Inflammatory macrophage treated with lipopolysaccharide for 1 hour (primary cell): Measurements from ENCODE around the gene OR13H1.
"Not testable (repeated sequence)": the region's sequence is repeated elsewhere in the genome, so short reads cannot be mapped to it uniquely, and the experiment has no call there.

ENCODE experiments used
- DNase-seq, 2 donors: peaks; one replicate each; pipeline ENCODE4 v3.0.0-alpha.2; 2020 to 2022

OR13H1 gene, protein sequence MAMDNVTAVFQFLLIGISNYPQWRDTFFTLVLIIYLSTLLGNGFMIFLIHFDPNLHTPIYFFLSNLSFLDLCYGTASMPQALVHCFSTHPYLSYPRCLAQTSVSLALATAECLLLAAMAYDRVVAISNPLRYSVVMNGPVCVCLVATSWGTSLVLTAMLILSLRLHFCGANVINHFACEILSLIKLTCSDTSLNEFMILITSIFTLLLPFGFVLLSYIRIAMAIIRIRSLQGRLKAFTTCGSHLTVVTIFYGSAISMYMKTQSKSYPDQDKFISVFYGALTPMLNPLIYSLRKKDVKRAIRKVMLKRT

DNA sequence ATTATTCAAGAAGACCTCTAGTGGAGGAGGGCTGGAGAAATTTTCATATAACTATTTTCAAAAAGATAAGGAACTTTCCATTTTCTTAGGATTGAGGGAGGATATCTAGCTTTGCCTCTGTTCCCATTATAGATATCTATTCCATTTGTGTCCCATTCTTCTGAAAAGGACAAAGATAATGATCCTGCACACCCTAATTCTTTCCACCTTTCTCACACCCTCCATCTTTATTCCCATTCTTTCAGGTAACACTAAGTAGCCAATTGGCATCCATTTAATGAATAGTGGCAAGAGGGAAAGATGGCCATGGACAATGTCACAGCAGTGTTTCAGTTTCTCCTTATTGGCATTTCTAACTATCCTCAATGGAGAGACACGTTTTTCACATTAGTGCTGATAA is at the start of gene OR13H1:
OR13H1 (plus strand) TSS at position 301 of the 400 bp plus-strand sequence; CDS start at position 301, 0 bp downstream.
- no peak for DNase-seq

DNA sequence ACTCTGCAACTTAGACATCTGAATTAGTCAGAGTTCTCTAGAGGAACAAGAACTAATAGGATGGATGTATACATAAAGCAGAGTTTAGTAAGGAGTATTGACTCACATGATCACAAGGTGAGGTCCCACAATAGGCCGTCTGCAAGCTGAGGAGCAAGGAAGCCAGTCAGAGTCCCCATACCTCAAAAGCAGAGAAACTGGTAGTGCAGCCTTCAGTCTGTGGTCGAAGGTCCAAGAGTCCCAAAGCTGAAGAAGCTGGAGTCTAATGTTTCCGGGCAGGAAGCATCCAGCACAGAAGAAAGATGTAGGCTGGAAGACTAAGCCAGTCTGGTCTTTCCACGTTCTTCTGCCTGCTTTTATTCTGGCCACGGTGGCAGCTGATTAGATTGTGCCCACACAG is 42.3 kb upstream of the OR13H1 start:
- not testable (repeated sequence) for DNase-seq

DNA sequence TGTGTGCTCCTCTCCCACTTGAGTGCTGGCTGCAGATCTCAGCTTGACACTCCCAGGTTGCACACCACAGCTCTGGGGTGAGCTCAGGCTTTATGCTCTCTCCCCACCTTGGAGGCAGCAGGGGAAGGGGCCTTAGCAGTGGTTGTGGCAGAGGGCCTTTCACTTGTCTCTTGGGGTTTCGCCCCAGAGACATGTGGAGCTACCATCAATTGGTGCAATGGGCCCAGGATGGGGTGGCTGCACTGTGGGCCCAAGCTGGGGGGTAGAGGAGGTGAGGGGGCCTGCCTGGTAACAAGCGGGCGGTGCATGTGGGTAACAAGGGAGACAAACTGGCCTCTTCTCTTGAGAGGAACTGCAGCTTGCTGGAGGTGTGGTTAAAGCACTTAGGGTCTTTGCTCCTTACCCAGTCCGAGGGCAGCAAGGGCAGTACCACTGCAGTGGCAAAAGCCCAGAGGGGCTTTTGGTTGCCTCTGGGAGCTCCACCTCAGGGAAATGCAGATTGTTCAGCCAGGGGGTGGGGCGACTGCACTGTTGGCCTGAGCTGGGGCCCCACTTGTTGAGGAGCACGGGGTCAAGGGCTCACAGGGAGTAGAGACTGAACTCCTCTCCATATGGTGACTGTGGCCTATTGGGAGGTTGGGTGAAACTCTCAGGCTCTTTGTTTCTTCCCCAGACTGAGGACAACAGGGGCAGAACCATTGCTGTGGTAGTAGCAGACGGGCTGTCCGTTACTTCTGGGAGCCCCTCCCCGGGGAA is 30.5 kb upstream of the OR13H1 start:
- no peak for DNase-seq

DNA sequence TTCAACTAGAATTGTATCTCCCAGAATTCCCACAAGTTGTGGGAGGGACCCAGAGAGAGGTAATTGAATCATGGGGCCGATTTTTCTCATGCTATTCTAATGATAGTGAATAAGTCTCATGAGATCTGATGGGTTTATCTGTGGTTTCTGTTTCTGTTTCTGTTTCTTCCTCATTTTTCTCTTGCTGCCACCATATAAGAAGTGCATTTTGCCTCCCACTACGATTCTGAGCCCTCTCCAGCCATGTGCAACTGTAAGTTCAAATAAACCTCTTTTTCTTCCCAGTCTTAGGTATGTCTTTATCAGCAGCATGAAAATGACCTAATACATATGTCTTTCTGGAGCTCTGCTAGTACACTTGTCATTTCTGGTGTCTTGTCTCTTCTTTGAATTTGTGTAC is 22.1 kb upstream of the OR13H1 start:
- no peak for DNase-seq

DNA sequence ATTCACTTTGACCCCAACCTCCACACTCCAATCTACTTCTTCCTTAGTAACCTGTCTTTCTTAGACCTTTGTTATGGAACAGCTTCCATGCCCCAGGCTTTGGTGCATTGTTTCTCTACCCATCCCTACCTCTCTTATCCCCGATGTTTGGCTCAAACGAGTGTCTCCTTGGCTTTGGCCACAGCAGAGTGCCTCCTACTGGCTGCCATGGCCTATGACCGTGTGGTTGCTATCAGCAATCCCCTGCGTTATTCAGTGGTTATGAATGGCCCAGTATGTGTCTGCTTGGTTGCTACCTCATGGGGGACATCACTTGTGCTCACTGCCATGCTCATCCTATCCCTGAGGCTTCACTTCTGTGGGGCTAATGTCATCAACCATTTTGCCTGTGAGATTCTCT is 344 bp downstream of the OR13H1 start:
- DNase-seq = no peak

DNA sequence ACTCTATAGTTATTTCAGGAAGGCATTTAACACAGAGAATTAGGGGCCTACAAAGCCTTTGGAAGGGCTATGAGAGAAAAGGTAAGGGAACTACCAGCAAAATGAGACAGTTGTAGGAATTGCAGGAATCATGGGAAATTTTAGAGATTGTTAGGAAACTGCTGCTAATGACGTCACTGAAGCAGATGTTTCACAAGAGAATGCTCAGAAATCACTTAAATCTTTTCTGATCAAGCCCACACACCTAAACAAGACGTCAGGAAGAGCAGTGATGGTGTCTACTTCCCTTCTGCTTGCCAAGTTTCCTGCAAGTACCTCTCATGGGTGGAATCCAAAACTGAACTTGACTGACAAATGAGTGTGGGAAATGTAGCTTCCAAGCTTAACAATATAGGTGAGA is 5.1 kb downstream of the OR13H1 start:
- no peak for DNase-seq

DNA sequence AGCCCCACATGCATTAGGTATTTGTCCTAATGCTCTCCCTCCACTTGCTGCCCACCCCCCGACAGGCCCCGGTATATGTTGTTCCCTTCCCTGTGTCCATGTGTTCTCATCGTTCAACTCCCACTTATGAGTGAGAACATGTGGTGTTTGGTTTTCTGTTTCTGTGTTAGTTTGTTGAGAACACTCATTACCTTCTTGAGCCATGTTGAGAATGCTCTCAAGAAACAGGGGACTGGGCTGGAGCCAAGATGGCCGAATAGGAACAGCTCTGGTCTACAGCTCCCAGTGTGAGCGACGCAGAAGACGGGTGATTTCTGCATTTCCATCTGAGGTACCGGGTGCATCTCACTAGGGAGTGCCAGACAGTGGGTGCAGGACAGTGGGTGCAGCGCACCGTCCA is 8.6 kb downstream of the OR13H1 start:
- DNase-seq = not testable (repeated sequence)

DNA sequence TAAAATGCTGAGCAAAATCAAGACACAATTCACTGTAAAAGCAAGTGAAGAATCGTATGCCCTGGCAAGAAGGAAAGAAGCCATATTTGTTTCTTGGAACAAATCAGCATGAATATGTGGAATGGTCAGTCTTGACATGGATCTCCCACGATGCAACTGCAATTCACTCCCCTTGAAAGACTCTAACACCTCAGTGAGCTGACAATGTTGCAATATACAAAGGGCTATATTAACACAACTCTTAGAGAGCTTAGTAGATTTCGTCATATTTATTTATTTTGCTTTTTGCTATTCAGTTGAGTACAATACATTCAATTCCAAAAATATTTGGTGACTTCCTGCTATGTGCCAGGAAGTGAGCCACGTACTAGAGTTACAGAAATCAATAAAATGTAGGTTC is 14.7 kb downstream of the OR13H1 start:
- no peak for DNase-seq

DNA sequence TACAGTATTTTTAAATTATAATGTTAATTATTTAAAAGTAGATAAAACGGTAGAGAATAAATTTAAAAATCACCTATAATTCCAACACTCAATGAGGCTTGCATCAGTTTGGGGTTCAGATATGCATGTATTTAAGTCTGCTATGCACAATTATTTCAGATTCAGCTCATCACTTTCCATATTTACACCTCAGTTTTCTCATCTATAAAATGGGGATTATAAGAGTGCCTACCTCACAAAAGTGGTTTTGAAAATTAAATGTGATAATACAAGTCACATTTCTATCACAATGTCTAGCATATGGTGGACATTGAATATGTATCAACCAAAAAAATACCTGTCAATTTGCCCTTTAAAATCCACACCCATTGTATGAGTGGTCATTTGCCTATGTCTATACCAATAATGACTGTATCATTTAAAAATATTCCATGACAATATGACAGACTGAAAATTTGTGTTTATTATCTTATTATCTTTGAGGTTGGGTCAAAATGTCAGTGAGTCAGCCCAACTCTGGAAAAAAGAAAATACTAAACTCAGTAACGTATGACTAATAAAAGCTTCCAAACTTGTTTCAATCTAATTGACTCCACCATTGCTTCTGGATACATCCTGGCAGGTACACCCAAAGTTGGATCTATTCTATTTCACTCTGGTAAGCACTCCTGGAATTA is 20.8 kb downstream of the OR13H1 start:
- no peak for DNase-seq

DNA sequence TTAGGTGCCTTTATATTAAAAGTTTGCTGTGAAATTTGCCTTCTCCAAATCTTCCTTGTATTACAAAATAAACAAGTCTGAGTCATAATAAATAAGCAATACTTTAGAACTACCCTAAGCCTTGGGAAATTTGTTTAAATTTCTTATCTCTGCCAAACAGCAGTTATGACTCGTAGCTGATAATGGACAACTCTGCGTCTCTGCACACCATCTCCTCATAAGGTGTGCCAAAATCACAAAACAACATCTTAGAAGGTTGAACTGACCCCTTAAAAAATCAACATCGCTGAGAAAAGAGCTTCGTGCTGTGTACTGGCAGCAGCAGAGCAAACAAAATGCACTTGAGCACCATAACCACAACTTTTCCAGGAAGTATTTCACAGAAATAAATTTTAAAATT is 22.0 kb downstream of the OR13H1 start:
- no peak for DNase-seq

DNA sequence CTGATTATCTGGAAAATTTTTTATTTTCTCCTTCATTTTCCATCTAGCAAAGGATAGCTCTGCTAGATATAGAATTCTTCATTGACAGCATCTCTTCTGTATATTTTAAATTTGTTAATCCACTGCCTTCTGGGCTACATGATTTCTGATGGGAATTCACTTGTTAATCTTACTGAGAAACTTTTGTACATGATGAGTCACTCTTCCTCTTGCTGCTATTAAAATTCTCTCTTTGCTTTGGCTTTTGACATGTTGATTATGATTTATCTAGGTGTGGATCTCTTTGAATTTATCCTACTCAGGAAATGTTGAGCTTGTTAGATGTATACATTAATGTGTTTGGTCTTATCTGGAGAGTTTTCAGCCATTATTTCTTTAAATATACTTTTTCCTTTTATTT is 27.5 kb downstream of the OR13H1 start:
- no peak for DNase-seq

DNA sequence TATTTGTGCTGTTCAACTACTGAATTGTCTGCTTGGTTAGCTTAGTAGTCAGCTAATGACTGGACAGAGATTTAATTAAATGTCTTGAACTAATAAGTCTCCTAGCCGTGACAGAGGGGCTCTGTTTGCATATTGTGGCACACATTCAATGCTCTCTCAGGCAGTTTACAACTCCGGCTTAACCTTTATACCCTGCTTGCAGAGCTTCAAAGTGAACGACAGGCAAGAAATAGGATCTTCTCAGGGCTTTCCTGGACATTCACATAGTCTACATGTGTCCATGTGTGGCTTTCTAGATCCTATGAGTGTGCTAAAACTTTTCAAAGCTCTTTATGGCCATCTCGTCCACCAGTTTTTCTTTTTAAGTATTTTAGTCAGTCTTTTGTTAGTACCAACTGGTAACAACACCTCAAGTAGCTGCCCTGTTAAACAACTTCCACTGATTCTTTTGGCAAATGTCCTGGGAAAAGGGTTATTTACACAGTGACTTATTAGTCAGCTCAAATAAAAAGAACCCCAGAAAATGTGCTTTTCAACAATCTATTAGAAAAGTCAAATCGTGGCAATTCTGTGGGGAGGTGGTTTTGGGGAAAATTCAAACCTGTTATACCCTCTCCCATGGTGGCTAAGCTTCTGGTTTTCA is 28.6 kb downstream of the OR13H1 start:
- DNase-seq = no peak

DNA sequence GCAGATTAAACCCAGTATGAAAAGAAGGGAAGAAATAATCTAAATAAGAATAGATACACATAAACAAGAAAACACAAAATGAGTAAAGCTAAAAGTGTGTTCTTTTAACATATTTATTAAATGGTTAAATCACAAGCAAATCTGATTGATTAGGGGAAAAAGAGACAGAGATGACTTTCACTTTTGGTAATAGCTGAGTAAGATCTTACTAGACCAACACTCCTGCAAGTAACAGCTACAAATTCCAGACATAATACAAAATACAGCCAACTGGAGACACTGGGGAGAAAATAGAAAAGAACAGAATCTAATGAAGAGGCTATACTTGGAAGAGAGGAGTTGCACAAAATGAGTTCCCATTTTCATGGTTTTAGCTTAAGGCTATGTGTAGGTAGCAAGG is 33.5 kb downstream of the OR13H1 start:
- DNase-seq = no peak

DNA sequence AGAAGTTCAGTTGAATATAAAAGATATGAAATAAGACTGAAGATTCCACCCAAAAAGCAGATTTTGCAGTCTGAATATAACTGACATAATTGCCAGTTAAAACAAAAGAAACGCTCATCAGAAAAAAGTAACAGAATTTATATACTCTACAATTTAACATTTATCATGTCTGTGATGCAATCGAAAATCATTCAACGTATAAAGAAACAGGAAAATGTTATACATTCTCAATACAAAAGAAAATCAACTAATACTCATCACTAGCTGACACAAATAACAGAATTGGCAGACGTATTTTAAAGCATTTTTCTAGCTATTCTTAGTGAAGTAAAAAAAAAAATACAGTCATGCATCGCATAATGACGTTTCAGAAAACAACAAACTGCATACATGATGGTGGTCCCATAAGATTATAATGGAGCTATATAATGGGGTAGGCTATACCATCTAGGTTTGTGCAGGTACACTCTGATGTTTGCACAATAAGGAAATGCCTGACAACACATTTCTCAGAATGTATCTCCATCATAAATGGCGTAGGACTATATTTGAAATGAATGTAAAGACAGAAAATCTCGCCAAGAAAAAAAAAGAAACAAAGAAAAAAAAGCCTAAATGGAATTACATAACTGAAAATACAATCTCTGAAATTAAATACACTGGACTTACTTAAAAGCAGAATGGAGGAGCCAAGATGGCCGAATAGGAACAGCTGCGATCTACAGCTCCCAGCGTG is 34.3 kb downstream of the OR13H1 start:
- DNase-seq = no peak

DNA sequence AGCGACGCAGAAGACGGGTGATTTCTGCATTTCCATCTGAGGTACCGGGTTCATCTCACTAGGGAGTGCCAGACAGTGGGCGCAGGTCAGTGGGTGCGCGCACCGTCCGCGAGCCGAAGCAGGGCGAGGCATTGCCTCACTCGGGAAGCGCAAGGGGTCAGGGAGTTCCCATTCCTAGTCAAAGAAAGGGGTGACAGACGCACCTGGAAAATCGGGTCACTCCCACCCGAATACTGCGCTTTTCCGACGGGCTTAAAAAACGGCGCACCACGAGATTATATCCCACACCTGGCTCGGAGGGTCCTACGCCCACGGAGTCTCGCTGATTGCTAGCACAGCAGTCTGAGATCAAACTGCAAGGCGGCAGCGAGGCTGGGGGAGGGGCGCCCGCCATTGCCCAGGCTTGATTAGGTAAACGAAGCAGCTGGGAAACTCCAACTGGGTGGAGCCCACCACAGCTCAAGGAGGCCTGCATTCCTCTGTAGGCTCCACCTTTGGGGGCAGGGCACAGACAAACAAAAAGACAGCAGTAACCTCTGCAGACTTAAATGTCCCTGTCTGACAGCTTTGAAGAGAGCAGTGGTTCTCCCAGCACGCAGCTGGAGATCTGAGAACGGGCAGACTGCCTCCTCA is 35.0 kb downstream of the OR13H1 start:
- not testable (repeated sequence) for DNase-seq

DNA sequence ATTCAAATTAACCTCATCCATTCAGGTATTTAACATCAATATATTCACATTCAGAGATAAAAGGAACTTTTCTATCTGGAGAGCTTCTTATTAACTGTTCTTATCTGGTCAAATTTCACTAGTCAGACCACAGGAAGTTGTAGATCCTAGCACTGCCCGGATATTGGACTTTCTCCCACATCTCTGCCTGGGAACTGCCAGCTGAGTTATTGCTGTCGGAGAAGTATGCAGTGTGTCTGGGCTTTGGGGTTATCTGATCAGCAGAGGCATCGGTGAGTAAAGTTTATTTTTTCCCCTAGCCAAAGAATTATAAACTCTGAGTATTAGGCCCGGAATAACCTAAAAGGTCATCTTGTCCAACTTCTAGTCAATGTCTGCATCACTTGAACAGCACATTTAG is 45.1 kb downstream of the OR13H1 start:
- no peak for DNase-seq
